PC-9 (cell line): Measurements from ENCODE around the gene IDS. TPM values are rescaled to one million over a fixed set of nuclear protein-coding genes. Genes with fewer than 3 reads are reported as not detected.
A peak's percentile ranks its signal among the peaks of the same experiment; 100 is the strongest.
"Not testable (repeated sequence)": the region's sequence is repeated elsewhere in the genome, so short reads cannot be mapped to it uniquely, and the experiment has no call there.

Experiments used
- BruUV-seq: library from RNA; stranded (reverse); fragments of 400-500 nt; replicated peaks from 2 replicates; lab custom pipeline; 2021; lab: Mats Ljungman, UMichigan
- CTCF ChIA-PET: fragments of 300-600 bp; sonication (Branson Sonifier 250); formaldehyde crosslinking; loops from one replicate; lab custom pipeline; 2022; ENCODE audit warnings: antibody characterized with exemption; lab: Charles Lee
- POLR2A ChIA-PET: fragments of 300-600 bp; sonication (Branson Sonifier 250); formaldehyde crosslinking; loops from one replicate; lab custom pipeline; 2022; ENCODE audit warnings: antibody characterized with exemption; ENCODE audit not compliant: unreplicated experiment; lab: Charles Lee
- DNase-seq, 2 experiments: peaks; one replicate each; pipeline versions ENCODE4 v3.0.0 to v3.0.0-alpha.2; 2015 to 2022; ENCODE audit warnings: mixed read lengths in 1 of 2
- H2AFZ ChIP-seq: fragments of 200-600 bp; sonication (generic); 2 replicates; pipeline ENCODE4 v1.8.1; 2017; ENCODE audit warnings: antibody characterized with exemption
- H3F3A ChIP-seq: fragments of 200-600 bp; sonication (generic); 2 replicates; pipeline ENCODE4 v1.8.1; 2017; ENCODE audit warnings: antibody characterized with exemption, mild to moderate bottlenecking, low read depth; ENCODE audit not compliant: insufficient read depth
- H3K27ac ChIP-seq: fragments of 200-600 bp; sonication (generic); 2 replicates; pipeline ENCODE4 v1.6.1; 2016; ENCODE audit warnings: mixed run types
- H3K27me3 ChIP-seq: fragments of 200-600 bp; sonication (generic); 2 replicates; pipeline ENCODE4 v1.6.1; 2016; ENCODE audit warnings: low read depth, mixed run types; ENCODE audit not compliant: insufficient read depth
- H3K36me3 ChIP-seq: fragments of 200-600 bp; sonication (generic); 2 replicates; pipeline ENCODE4 v1.6.1; 2016; ENCODE audit warnings: low read depth, mixed run types
- H3K4me1 ChIP-seq: fragments of 200-600 bp; sonication (generic); replicated peaks from 2 replicates; pipeline ENCODE4 v1.6.1; 2016; ENCODE audit warnings: mixed run types; ENCODE audit not compliant: insufficient read depth
- H3K4me2 ChIP-seq: fragments of 200-600 bp; sonication (generic); 2 replicates; pipeline ENCODE4 v1.6.1; 2017; ENCODE audit warnings: mixed run types
- H3K4me3 ChIP-seq: fragments of 200-600 bp; sonication (generic); 2 replicates; pipeline ENCODE4 v1.6.1; 2016; ENCODE audit warnings: mixed run types
- H3K79me2 ChIP-seq: fragments of 200-600 bp; sonication (generic); 2 replicates; pipeline ENCODE4 v1.6.1; 2017; ENCODE audit warnings: low read depth, mixed run types
- H3K9me2 ChIP-seq: fragments of 200-600 bp; sonication (generic); 2 replicates; pipeline ENCODE4 v1.8.1; 2017; ENCODE audit warnings: mild to moderate bottlenecking; ENCODE audit not compliant: insufficient read depth
- H3K9me3 ChIP-seq: fragments of 200-600 bp; sonication (generic); 2 replicates; pipeline ENCODE4 v1.8.1; 2016; ENCODE audit warnings: low read depth; ENCODE audit not compliant: insufficient read depth
- H4K20me1 ChIP-seq: fragments of 200-600 bp; sonication (generic); 2 replicates; pipeline ENCODE4 v1.8.1; 2017; ENCODE audit not compliant: insufficient read depth
- CTCF ChIP-seq: fragments of 200-600 bp; sonication (generic); conservative IDR thresholded peaks from 2 replicates; pipeline ENCODE4 v1.6.1; 2017; ENCODE audit warnings: mixed run types, antibody characterized with exemption, mild to moderate bottlenecking, moderate library complexity
- EZH2 ChIP-seq: fragments of 200-600 bp; sonication (generic); IDR thresholded peaks from 2 replicates; pipeline ENCODE4 v1.8.0; 2017; ENCODE audit warnings: antibody characterized with exemption, low read depth
- intact Hi-C: fragments of 100-400 bp; cut with micrococcal nuclease; formaldehyde crosslinking; loops from one replicate; pipeline ENCODE4 v1.10.0; 2022; ENCODE audit not compliant: unreplicated experiment
- total RNA-seq: library from RNA; stranded (reverse); gene quantifications from 2 replicates; pipeline ENCODE4 v1.2.3, GENCODE V29; 2021

Gene IDS
- total RNA-seq, 1 experiment from 2014 or later, result 214 TPM

GRCh38 chrX:149490100-149490499 lies 15.0 kb downstream of the IDS start:
- no peak overlapping the region for H2AFZ ChIP-seq
- peak in 1 of 2 experiments; percentile 51 for DNase-seq
- no peak overlapping the region for H3K4me3 ChIP-seq
- no peaks in the 10 kb centered on the region for H3K27me3 ChIP-seq
- peaks cover 51% of the 10 kb centered on the region for H3K4me1 ChIP-seq
- H3K9me3 ChIP-seq, result no peaks in the 10 kb centered on the region; the same call in 1 of the 2 replicates
- no TSS peak for BruUV-seq
- TF ChIP-seq CTCF, result no peak
- TF ChIP-seq EZH2, result no peak
- peaks cover 78% of the 10 kb centered on the region for H3K36me3 ChIP-seq
- no peak overlapping the region for H3K27ac ChIP-seq
- intact Hi-C loops, result loop anchor here (10.0 kb wide), 1 partner anchor 1575 kb away; the partner anchor contains the start of gene FMR1
- H3K79me2 ChIP-seq, result peaks cover 8% of the 10 kb centered on the region
- CTCF ChIA-PET, result no interaction called here
- no peak overlapping the region for H3K4me2 ChIP-seq
- no peaks in the 10 kb centered on the region for H3K9me2 ChIP-seq
- H3F3A ChIP-seq, result peaks cover 30% of the 10 kb centered on the region
- POLR2A ChIA-PET, result no interaction called here
- H4K20me1 ChIP-seq, result no peaks in the 10 kb centered on the region

GRCh38 chrX:149488411-149489052 lies 16.6 kb downstream of the IDS start:
- H3K27ac ChIP-seq, H3K4me2 ChIP-seq, H3K9me3 ChIP-seq, H3K4me3 ChIP-seq, intact Hi-C loops, POLR2A ChIA-PET, H3K9me2 ChIP-seq, BruUV-seq, H3K27me3 ChIP-seq, DNase-seq, CTCF ChIA-PET, H2AFZ ChIP-seq, H3K79me2 ChIP-seq, H4K20me1 ChIP-seq: not testable (repeated sequence)
- peaks cover 14% of the 10 kb centered on the region for H3F3A ChIP-seq
- H3K36me3 ChIP-seq, result peaks cover 78% of the 10 kb centered on the region
- H3K4me1 ChIP-seq, result peaks cover 35% of the 10 kb centered on the region

- H3F3A ChIP-seq, H3K9me3 ChIP-seq, H3K9me2 ChIP-seq, BruUV-seq, intact Hi-C loops, H3K27ac ChIP-seq, H3K4me2 ChIP-seq, H3K4me3 ChIP-seq, H4K20me1 ChIP-seq, H3K79me2 ChIP-seq, POLR2A ChIA-PET, DNase-seq, H3K27me3 ChIP-seq, H2AFZ ChIP-seq: not testable (repeated sequence)
- Histone ChIP-seq H3K36me3 (peaks cover 80% of the 10 kb centered on the region), H3K4me1 (peaks cover 30% of the 10 kb centered on the region)
- CTCF ChIA-PET, result interaction anchor here (0.6 kb wide), 1 partner anchor 13 kb away, joined by 5 read pairs; no protein-coding TSS in a partner anchor
These were observed 17.1 kb downstream of the IDS start for GRCh38 chrX:149488008-149488407.

GRCh38 chrX:149487292-149487691 lies 17.8 kb downstream of the IDS start:
- H3K4me2 ChIP-seq, result no peak overlapping the region
- CTCF ChIA-PET, result interaction anchor here (0.6 kb wide), 1 partner anchor 12 kb away, joined by 5 read pairs; no protein-coding TSS in a partner anchor
- intact Hi-C loops, result no loop called here
- H3K27me3 ChIP-seq, result no peaks in the 10 kb centered on the region
- H3K36me3 ChIP-seq, result peaks cover 80% of the 10 kb centered on the region
- DNase-seq, result peak in 1 of 2 experiments; percentile 47
- peaks cover 3% of the 10 kb centered on the region; the same call in 1 of the 2 replicates for H3F3A ChIP-seq
- H3K4me1 ChIP-seq, result peaks cover 22% of the 10 kb centered on the region
- H3K79me2 ChIP-seq, result no peaks in the 10 kb centered on the region
- H2AFZ ChIP-seq, result no peak overlapping the region
- no peaks in the 10 kb centered on the region; the same call in 1 of the 2 replicates for H3K9me3 ChIP-seq
- no peak overlapping the region for H3K27ac ChIP-seq
- POLR2A ChIA-PET, result no interaction called here
- no peaks in the 10 kb centered on the region for H3K9me2 ChIP-seq
- no peaks in the 10 kb centered on the region for H4K20me1 ChIP-seq
- BruUV-seq, result no TSS peak
- no peak overlapping the region for H3K4me3 ChIP-seq
- TF ChIP-seq EZH2 (no peak), CTCF (peak; percentile 61)
